ENCODE measurements around the gene NSF. TPM values are rescaled to one million over a fixed set of nuclear protein-coding genes. Genes with fewer than 3 reads are reported as not detected.

NSF gene
- total RNA-seq, 2 experiments from 2014 or later = 17.7 to 19.1 TPM

- Mint-ChIP-seq H3K9me3 (no peaks in the 10 kb centered on the region), H3K27me3 (no peaks in the 10 kb centered on the region), H3K36me3 (ENCODE audit: low read depth) (peaks cover 62% of the 10 kb centered on the region), H3K27ac (no peak overlapping the region), H3K4me3 (no peak overlapping the region), H3K4me1 (ENCODE audit: low read depth) (no peaks in the 10 kb centered on the region)
- Histone ChIP-seq H3K4me3 (ENCODE audit: low read length) (no peak overlapping the region), H3K27ac (ENCODE audit: low read depth in 1 of 2, low read length in 2 of 2) (no peak overlapping the region), H3K27me3 (ENCODE audit: control insufficient read depth in 1 of 2, insufficient read depth in 2 of 2, low read length in 2 of 2) (no peaks in the 10 kb centered on the region), H3K4me1 (ENCODE audit: insufficient read depth, low read length) (no peaks in the 10 kb centered on the region), H3K36me3 (ENCODE audit: insufficient read depth, low read length) (peaks cover 19% of the 10 kb centered on the region), H3K9me3 (ENCODE audit: control insufficient read depth in 1 of 2, insufficient read depth in 1 of 2, low read length in 2 of 2) (no peaks in the 10 kb centered on the region)
- ATAC-seq (ENCODE audit: poor library complexity) (no peak), DNase-seq (no peak)
- TF ChIP-seq CTCF (IDR thresholded peaks at IDR 0.05) = no peak
- CTCF ChIA-PET = no interaction called here
- intact Hi-C loops (cut with DNase I, micrococcal nuclease) = no loop called here
- POLR2A ChIA-PET = no interaction called here
Observed at GRCh38 chr17:46745376-46745775, 154.9 kb downstream of the NSF start.

- Histone ChIP-seq H3K27ac (ENCODE audit: low read depth in 1 of 2, low read length in 2 of 2) (no peak overlapping the region), H3K27me3 (ENCODE audit: control insufficient read depth in 1 of 2, insufficient read depth in 2 of 2, low read length in 2 of 2) (no peaks in the 10 kb centered on the region), H3K36me3 (ENCODE audit: insufficient read depth, low read length) (peaks cover 54% of the 10 kb centered on the region), H3K9me3 (ENCODE audit: control insufficient read depth in 1 of 2, insufficient read depth in 1 of 2, low read length in 2 of 2) (no peaks in the 10 kb centered on the region), H3K4me3 (ENCODE audit: low read length) (no peak overlapping the region), H3K4me1 (ENCODE audit: insufficient read depth, low read length) (no peaks in the 10 kb centered on the region)
- DNase-seq = no peak
- ChIA-PET CTCF (no interaction called here), POLR2A (no interaction called here)
- no peak overlapping the region for H3K27ac Mint-ChIP-seq
- H3K4me3 Mint-ChIP-seq = no peak overlapping the region
- intact Hi-C loops (cut with DNase I, micrococcal nuclease) = no loop called here
- no peaks in the 10 kb centered on the region for H3K27me3 Mint-ChIP-seq
- no peak for TF ChIP-seq CTCF (IDR thresholded peaks at IDR 0.05)
- no peak for ATAC-seq (ENCODE audit: poor library complexity)
- no peaks in the 10 kb centered on the region for H3K9me3 Mint-ChIP-seq
- no peaks in the 10 kb centered on the region for H3K4me1 Mint-ChIP-seq (ENCODE audit: low read depth)
- peaks cover 91% of the 10 kb centered on the region for H3K36me3 Mint-ChIP-seq (ENCODE audit: low read depth)
Observed at GRCh38 chr17:46751425-46751824, 161.0 kb downstream of the NSF start.

- no peak for TF ChIP-seq CTCF (IDR thresholded peaks at IDR 0.05)
- no peak for ATAC-seq (ENCODE audit: poor library complexity)
- H3K27me3 ChIP-seq (ENCODE audit: control insufficient read depth in 1 of 2, insufficient read depth in 2 of 2, low read length in 2 of 2) = no peaks in the 10 kb centered on the region
- H3K4me3 ChIP-seq (ENCODE audit: low read length) = no peak overlapping the region
- H3K36me3 Mint-ChIP-seq (ENCODE audit: low read depth) = peaks cover 82% of the 10 kb centered on the region
- no peak overlapping the region for H3K27ac Mint-ChIP-seq
- H3K4me1 Mint-ChIP-seq (ENCODE audit: low read depth) = no peaks in the 10 kb centered on the region
- CTCF ChIA-PET = no interaction called here
- no peaks in the 10 kb centered on the region for H3K4me1 ChIP-seq (ENCODE audit: insufficient read depth, low read length)
- peaks cover 63% of the 10 kb centered on the region for H3K36me3 ChIP-seq (ENCODE audit: insufficient read depth, low read length)
- no peak for DNase-seq
- H3K27ac ChIP-seq (ENCODE audit: low read depth in 1 of 2, low read length in 2 of 2) = no peak overlapping the region
- intact Hi-C loops (cut with DNase I, micrococcal nuclease) = no loop called here
- H3K4me3 Mint-ChIP-seq = no peak overlapping the region
- H3K27me3 Mint-ChIP-seq = no peaks in the 10 kb centered on the region
- POLR2A ChIA-PET = no interaction called here
- H3K9me3 Mint-ChIP-seq = no peaks in the 10 kb centered on the region
- no peaks in the 10 kb centered on the region for H3K9me3 ChIP-seq (ENCODE audit: control insufficient read depth in 1 of 2, insufficient read depth in 1 of 2, low read length in 2 of 2)
Observed at GRCh38 chr17:46753776-46754175, 163.3 kb downstream of the NSF start.
